ENCODE measurements around the gene ZNF629.
A peak's percentile ranks its signal among the peaks of the same experiment; 100 is the strongest.

Gene ZNF629

DNA sequence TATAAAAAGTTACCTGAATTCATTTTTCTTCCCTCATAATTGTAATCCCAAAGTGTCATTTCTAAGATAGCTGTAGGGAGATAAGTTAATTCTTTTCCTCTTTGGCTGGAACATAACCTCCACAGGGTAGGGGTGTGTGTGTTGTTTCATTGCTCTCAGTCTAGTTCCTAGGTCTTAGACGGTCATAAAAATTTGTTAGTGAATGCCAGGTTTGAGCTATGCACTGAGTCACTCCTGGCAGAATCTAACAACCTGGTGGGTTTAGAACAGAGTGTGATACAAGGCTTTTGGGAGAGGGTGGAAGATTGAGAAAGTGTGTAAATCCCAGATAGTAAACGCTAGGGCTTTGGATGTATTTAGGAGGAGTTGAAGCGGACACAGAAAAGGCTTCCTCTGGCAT lies 39.7 kb downstream of the ZNF629 start:
- no peak for DNase-seq

DNA sequence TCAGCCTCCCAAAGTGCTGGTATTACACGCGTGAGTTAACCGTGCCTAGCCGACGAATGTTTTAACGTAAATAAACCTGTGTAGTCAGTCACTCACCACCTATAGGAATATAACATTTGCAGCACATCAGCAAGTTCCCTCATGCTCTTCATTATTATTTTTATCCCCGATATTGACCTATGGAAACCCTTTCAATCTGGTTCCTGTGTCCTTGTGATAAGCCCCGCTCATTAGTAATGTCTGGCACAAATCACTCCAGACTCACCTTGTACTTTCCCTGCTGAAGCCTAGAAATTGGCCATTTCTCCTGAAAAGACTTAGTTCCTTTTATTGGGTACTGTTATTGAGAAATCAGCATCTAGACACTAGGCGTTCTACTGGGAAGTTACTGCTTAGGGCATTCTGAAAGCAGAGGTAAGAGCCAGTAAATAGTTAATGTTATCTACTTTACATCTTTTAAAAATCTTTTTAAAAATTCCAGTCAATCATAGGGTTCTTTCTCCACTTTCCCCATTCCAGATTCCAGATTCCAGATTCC lies 40.3 kb downstream of the ZNF629 start:
- no peak for DNase-seq

DNA sequence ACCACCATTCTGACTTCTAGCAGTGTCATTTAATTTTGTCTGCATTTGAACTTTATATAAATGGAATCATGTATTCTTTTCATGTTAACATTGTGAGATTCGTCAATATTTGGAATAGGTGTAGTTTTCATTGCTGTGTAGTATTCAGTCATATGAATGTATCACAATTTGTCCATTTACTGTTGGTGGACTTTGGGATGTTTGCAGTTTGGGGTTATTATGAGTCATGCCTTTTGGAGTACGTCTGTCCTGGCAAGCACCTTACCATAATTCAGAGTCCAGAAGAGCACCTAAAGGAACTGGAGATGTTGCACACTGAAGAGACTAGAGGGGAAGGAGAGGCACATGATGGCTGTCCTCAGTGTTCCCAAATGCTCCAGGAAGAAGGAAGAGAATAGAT lies 41.9 kb downstream of the ZNF629 start:
- no peak for DNase-seq

DNA sequence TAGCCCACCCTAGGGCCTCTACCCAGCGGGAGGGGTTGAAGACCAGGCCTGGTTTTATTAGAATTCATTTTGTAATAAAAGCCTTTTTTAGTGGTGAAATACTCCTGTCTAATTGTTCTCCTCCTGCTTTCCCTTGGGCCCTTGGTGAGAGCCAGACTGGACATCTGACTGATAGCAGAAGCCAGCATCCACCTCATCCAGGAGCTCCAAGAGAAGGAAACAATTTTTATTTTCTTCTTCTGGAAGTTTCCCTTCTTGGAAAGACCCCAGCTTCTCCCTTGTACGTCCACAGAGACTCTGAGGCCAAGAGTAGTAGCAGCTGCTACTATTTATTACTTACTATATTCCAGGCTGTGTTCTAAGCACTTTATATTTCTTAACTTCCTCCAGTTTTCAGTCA lies 42.8 kb downstream of the ZNF629 start:
- DNase-seq = no peak

DNA sequence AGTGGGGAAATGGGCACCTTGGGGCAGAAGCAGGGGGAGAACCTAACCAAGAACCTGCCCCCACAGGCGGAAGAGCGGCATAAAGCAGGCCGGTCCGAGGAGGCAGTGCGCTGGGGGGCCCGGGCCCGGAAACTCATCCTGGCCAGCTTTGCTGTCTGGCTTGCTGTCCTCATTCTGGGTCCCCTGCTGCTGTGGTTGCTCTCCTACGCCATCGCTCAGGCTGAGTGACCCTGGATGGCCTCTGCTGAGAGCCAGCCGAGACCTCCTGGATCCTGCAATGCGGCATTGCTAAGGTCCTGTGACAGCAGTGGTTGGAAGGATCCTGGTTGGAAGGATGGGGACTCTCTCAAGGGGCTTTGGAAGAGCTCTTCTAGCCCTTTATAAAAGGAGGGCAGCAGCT lies 43.3 kb downstream of the ZNF629 start:
- DNase-seq = no peak

DNA sequence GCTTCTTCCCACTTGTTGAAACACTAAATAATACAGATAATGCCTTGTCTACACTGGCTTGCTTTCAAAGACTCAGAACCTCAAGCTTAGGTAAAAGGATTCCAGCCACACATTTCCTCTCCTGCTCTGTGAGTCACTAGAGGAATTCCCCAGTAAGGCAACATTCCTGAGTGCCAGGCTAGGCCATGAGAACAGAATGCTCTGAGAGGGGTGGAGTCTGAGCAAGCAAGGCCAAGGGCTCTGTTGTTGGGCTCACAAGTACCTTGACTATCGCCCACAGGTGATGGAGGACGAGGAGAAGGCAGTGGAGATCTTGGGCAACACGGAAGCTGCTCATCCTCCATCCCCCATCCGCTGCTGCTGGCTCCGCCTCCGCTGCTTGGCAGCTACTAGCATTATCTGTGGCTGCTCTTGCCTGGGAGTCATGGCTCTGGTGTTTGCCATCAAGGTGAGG lies 45.5 kb downstream of the ZNF629 start:
- DNase-seq = no peak

DNA sequence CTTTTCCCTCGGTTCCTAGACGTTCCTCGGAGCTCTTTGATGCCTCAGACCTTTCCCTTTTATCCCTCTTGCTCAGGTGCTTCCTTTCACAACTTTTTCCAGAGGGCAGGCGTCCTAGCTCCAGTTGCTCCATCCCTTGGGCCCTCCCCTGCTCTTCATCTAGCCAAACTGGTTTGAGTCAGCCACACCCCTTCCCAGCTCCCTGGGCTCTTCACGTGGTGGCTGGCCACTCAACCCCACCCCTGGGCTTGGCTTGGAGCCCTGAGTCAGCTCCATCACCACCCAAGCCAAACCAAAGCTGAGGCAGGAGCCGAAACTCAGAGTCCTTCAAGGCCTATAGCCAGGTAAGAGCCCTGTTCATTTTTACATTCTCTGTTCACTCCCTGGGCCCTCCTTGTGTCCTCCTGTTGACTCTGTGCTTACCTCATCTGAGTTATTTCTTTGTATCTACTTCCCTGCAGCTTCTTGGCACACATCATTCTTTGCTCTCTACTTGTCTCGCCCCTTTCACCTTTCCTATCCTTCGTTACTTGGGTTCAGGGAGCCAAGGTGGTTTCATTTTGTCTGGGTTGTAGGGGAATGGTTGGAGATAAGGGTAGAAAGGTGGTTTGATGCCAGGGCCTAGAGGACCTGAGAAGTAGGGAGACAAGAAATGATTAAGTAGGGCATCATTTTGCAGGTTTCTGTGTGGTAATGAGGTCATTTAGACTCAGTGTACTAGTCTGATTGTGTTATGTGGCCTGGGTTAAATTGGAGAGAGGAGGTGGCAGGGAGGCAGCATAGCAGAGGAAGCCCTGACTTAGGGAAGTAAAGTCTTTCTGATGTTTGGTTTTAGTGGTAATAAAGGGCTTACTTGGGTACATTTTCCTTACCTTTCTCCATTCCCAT lies 46.4 kb downstream of the ZNF629 start:
- no peak for DNase-seq

DNA sequence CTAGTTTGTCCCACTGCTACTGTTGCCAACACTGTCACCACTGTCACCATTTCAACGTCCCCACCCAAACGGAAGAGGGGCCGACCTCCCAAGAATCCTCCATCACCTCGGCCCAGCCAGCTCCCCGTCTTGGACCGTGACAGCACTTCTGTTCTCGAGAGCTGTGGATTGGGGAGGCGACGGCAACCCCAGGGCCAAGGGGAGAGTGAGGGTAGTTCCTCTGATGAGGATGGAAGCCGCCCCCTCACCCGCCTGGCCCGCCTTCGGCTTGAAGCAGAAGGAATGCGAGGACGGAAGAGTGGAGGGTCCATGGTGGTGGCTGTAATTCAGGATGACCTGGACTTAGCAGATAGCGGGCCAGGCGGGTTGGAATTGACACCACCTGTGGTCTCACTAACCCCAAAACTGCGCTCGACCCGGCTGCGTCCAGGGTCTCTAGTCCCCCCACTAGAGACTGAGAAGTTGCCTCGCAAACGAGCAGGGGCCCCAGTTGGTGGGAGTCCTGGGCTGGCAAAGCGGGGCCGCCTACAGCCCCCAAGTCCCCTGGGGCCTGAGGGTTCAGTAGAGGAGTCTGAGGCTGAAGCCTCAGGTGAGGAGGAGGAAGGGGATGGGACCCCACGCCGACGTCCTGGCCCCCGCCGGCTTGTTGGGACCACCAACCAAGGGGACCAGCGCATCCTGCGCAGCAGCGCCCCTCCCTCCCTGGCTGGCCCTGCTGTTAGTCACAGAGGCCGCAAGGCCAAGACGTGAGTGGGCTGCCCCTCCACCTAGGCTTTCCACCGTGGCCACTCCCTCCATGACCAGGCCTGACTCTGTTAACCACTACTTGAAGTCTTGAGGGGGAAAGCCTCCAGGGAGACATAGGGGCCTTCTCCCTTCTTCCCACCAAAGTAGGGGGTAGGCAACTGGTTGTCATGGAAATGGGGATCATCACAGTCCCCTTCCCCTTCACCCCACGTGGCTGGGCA lies 47.7 kb downstream of the ZNF629 start:
- no peak for DNase-seq

DNA sequence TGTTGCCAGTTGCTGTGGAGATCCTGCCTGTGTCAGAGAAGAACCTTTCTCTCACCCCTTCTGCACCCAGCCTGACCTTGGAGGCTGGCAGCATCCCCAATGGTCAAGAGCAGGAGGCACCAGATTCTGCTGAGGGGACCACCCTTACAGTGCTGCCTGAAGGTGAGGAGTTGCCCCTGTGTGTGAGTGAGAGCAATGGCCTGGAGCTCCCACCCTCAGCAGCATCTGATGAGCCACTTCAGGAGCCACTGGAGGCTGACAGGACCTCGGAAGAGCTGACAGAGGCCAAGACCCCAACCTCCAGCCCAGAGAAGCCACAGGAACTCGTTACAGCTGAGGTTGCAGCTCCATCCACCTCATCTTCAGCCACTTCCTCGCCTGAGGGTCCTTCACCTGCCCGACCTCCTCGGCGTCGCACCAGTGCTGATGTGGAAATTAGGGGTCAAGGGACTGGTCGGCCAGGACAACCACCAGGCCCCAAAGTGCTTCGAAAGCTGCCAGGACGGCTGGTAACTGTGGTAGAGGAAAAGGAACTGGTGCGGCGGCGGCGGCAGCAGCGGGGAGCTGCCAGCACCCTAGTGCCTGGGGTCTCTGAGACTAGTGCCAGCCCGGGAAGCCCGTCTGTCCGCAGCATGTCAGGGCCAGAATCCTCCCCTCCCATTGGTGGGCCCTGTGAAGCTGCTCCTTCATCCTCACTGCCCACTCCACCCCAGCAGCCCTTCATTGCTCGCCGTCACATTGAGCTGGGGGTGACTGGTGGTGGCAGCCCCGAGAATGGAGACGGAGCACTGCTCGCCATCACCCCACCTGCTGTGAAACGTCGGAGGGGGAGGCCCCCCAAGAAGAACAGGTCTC lies 49.0 kb downstream of the ZNF629 start:
- no peak for DNase-seq

DNA sequence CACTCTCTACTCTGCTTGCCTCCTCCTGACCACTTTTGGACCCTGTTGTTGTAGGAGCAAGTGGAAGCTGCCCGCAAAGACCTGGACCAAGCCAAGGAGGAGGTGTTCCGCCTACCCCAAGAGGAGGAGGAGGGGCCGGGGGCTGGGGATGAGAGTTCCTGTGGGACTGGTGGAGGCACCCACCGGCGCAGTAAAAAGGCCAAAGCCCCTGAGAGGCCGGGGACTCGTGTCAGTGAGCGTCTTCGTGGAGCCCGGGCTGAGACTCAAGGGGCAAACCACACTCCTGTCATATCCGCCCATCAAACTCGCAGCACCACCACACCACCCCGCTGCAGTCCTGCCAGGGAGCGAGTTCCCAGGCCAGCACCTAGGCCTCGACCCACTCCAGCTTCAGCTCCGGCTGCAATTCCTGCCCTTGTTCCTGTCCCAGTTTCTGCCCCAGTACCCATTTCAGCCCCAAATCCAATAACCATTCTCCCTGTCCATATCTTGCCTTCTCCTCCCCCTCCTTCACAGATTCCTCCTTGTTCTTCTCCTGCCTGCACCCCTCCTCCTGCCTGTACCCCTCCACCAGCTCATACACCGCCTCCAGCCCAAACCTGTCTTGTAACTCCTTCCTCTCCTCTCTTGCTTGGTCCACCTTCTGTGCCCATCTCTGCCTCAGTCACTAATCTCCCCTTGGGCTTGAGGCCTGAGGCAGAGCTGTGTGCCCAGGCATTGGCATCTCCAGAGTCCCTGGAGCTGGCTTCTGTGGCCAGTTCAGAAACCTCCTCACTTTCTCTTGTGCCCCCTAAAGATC lies 49.8 kb downstream of the ZNF629 start:
- DNase-seq = no peak

DNA sequence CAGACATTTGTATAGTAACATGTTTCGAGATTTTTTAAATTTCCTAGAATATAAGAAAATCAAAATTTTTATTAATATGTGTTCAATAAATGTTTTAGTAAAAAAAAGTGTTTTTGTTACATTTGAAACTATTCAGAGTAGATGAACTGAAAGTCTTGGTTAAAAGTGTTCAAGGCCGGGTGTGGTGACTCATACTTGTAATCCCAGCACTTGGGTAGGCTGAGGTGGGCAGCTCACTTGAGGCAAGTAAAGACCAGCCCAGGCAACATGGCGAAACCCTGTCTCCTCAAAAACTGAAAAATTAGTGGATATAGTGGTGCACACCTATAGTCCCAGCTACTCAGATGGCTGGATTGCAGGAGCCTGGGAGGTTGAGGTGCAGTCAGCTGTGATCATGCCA lies 55.6 kb downstream of the ZNF629 start:
- peak in 1 of 5 experiments; percentile 58 for DNase-seq

DNA sequence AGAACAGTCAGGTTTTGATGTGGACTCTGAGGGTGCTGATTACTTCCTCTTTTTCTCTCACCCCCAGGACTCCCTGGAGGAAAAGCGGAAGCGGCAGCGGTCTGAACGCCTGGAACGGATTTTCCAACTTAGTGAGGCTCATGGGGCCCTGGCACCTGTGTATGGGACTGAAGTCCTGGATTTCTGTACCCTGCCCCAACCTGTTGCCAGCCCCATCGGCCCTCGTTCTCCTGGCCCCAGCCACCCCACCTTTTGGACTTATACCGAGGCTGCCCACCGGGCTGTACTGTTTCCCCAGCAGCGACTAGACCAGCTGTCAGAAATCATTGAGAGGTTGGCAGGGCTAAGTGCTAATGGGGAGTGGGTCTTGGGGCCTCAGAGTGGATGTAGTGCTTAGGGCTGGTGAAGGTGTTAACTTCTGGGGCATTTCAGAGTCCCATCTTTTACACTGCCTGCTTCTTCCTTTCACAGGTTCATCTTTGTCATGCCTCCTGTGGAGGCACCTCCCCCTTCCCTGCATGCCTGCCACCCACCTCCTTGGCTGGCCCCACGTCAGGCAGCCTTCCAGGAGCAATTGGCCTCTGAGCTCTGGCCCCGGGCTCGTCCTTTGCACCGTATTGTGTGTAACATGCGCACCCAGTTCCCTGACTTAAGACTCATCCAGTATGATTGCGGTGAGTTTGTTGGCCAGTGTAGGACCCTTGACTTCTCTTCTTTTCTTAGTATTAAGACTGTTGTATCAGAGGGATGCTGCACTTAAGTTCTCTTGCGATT lies 57.9 kb downstream of the ZNF629 start:
- DNase-seq = no peak

Data from T-helper 2 cell (primary cell).